OCI-LY3 (cell line): ENCODE measurements around the gene LYPD5.

ENCODE experiments used
- H2AFZ ChIP-seq: fragments of 200-600, 300-600 bp; shearing (Covaris generic); 2 replicates; pipeline ENCODE4 v1.6.0; 2014; ENCODE audit warnings: antibody characterized with exemption, low read depth, low read length
- H3K27ac ChIP-seq: fragments of 200-600, 300-600 bp; sonication (generic); 2 replicates; pipeline ENCODE4 v1.5.1; 2014; ENCODE audit warnings: mild to moderate bottlenecking, low read length, moderate library complexity, mixed read lengths
- H3K27me3 ChIP-seq: fragments of 200-600, 300-600 bp; sonication (generic); 2 replicates; pipeline ENCODE4 v1.6.1; 2014; ENCODE audit warnings: low read depth, low read length, mixed read lengths
- H3K36me3 ChIP-seq: fragments of 200-600, 300-600 bp; sonication (generic); replicated peaks from 2 replicates; pipeline ENCODE3; 2014; ENCODE audit warnings: low read depth, low read length, mixed read lengths
- H3K4me1 ChIP-seq: fragments of 300-600, 200-600 bp; sonication (generic); 2 replicates; pipeline ENCODE4 v1.6.1; 2014; ENCODE audit warnings: low read length, mixed read lengths
- H3K4me2 ChIP-seq: fragments of 200-600, 300-600 bp; sonication (generic); 2 replicates; pipeline ENCODE4 v1.6.1; 2014; ENCODE audit warnings: low read length, mixed read lengths
- H3K4me3 ChIP-seq: fragments of 300-600, 200-600 bp; sonication (generic); 2 replicates; pipeline ENCODE4 v1.5.1; 2014; ENCODE audit warnings: antibody characterized with exemption, mild to moderate bottlenecking, low read length, moderate library complexity
- H3K79me2 ChIP-seq: fragments of 300-600, 200-600 bp; shearing (Covaris generic); 2 replicates; pipeline ENCODE4 v1.6.1; 2014; ENCODE audit warnings: mild to moderate bottlenecking, low read length, mixed read lengths
- H3K9ac ChIP-seq: fragments of 300-600, 200-600 bp; shearing (Covaris generic); 2 replicates; pipeline ENCODE4 v1.6.0; 2014; ENCODE audit warnings: mild to moderate bottlenecking, low read length, moderate library complexity
- H3K9me3 ChIP-seq: fragments of 200-600, 300-600 bp; shearing (Covaris generic); 2 replicates; pipeline ENCODE4 v1.6.1; 2014; ENCODE audit warnings: low read length, mixed read lengths; ENCODE audit not compliant: insufficient read depth
- H4K20me1 ChIP-seq: fragments of 200-600, 300-600 bp; sonication (generic); 2 replicates; pipeline ENCODE4 v1.6.1; 2016; ENCODE audit warnings: low read length, mixed read lengths; ENCODE audit not compliant: insufficient read depth
- CTCF ChIP-seq: fragments of 200-600, 300-600 bp; sonication (generic); IDR thresholded peaks from 2 replicates; pipeline ENCODE4 v1.5.1; 2014; ENCODE audit warnings: antibody characterized with exemption, low read length, low read depth
- EZH2phosphoT487 ChIP-seq: fragments of 200-600 bp; shearing (Covaris generic); IDR thresholded peaks from 2 replicates; pipeline ENCODE4 v1.6.1; 2018; ENCODE audit warnings: antibody characterized with exemption, mixed run types, low read depth

LYPD5 gene

GRCh38 chr19:43814663-43815352, 12.6 kb upstream of the LYPD5 start:
- Histone ChIP-seq H3K4me1 (peaks cover 7% of the 10 kb centered on the region), H3K79me2 (no peaks in the 10 kb centered on the region), H3K9ac (no peak overlapping the region), H3K27me3 (0 out of 2 replicates have a peak, but pooled peaks cover 2% of the 10 kb centered on the region), H3K27ac (no peak overlapping the region), H3K36me3 (no peaks in the 10 kb centered on the region), H3K9me3 (no peaks in the 10 kb centered on the region), H2AFZ (no peak overlapping the region), H3K4me3 (no peak overlapping the region), H4K20me1 (no peaks in the 10 kb centered on the region), H3K4me2 (no peak overlapping the region)
- no peak for TF ChIP-seq EZH2phosphoT487
- TF ChIP-seq CTCF, result no peak

- no peaks in the 10 kb centered on the region for H3K79me2 ChIP-seq
- H4K20me1 ChIP-seq, result no peaks in the 10 kb centered on the region
- H3K4me3 ChIP-seq, result no peak overlapping the region
- H3K9me3 ChIP-seq, result no peaks in the 10 kb centered on the region
- no peak overlapping the region for H3K9ac ChIP-seq
- H3K27ac ChIP-seq, result no peak overlapping the region
- H3K4me2 ChIP-seq, result no peak overlapping the region
- no peaks in the 10 kb centered on the region for H3K36me3 ChIP-seq
- H3K27me3 ChIP-seq, result 0 out of 2 replicates have a peak, but pooled peaks cover 2% of the 10 kb centered on the region
- H3K4me1 ChIP-seq, result peaks cover 11% of the 10 kb centered on the region
- H2AFZ ChIP-seq, result no peak overlapping the region
- no peak for TF ChIP-seq EZH2phosphoT487
- TF ChIP-seq CTCF, result no peak
Measured at GRCh38 chr19:43812688-43813087, 10.4 kb upstream of the LYPD5 start.

GRCh38 chr19:43812259-43812658, 10.0 kb upstream of the LYPD5 start:
- Histone ChIP-seq H3K9ac (no peak overlapping the region), H3K27me3 (peaks cover 5% of the 10 kb centered on the region; the same call in 1 of the 2 replicates), H3K4me2 (no peak overlapping the region), H3K4me1 (peaks cover 11% of the 10 kb centered on the region), H2AFZ (no peak overlapping the region), H3K9me3 (no peaks in the 10 kb centered on the region), H3K36me3 (no peaks in the 10 kb centered on the region), H3K27ac (no peak overlapping the region), H4K20me1 (no peaks in the 10 kb centered on the region), H3K4me3 (no peak overlapping the region), H3K79me2 (no peaks in the 10 kb centered on the region)
- TF ChIP-seq EZH2phosphoT487 (no peak), CTCF (no peak)

- Histone ChIP-seq H4K20me1 (no peaks in the 10 kb centered on the region), H3K36me3 (no peaks in the 10 kb centered on the region), H2AFZ (no peak overlapping the region), H3K4me1 (peaks cover 11% of the 10 kb centered on the region), H3K27ac (no peak overlapping the region), H3K4me3 (no peak overlapping the region), H3K4me2 (no peak overlapping the region), H3K79me2 (no peaks in the 10 kb centered on the region), H3K27me3 (peaks cover 5% of the 10 kb centered on the region; the same call in 1 of the 2 replicates), H3K9me3 (no peaks in the 10 kb centered on the region), H3K9ac (no peak overlapping the region)
- TF ChIP-seq CTCF (no peak), EZH2phosphoT487 (no peak)
Measured at GRCh38 chr19:43811837-43812236, 9.6 kb upstream of the LYPD5 start.
